ENCODE measurements around the gene WDR74.
"Not testable (repeated sequence)": the region's sequence is repeated elsewhere in the genome, so short reads cannot be mapped to it uniquely, and the experiment has no call there.

Gene WDR74

GRCh38 chr11:62830904-62831519 is 8.4 kb downstream of the WDR74 start:
- WGBS (ENCODE audit: extremely low coverage, insufficient coverage, low lambda C conversion rate) = no CpG with 5 or more reads among the region's 33 CpGs
- H3K36me3 ChIP-seq (ENCODE audit: control insufficient read depth, insufficient read depth, low read length) = peaks cover 8% of the 10 kb centered on the region
- peaks cover 13% of the 10 kb centered on the region for H3K79me2 ChIP-seq (ENCODE audit: control insufficient read depth, insufficient read depth, low read length)

GRCh38 chr11:62828130-62828529 is 11.3 kb downstream of the WDR74 start:
- H3K23ac ChIP-seq (ENCODE audit: low read length); H3K27me3 ChIP-seq (ENCODE audit: insufficient read depth, low read length, poor library complexity); H3K79me1 ChIP-seq (ENCODE audit: low read length); H3K4me3 ChIP-seq (ENCODE audit: low read length); DNase-seq; H2BK5ac ChIP-seq (ENCODE audit: low read length); H2BK120ac ChIP-seq (ENCODE audit: low read depth, low read length); H3K4ac ChIP-seq (ENCODE audit: low read depth, low read length); H3K9ac ChIP-seq (ENCODE audit: low read length); H2AK5ac ChIP-seq (ENCODE audit: low read length); H3K4me2 ChIP-seq (ENCODE audit: low read length); H3K27ac ChIP-seq (ENCODE audit: low read depth, low read length); H3K36me3 ChIP-seq (ENCODE audit: control insufficient read depth, insufficient read depth, low read length); H2BK15ac ChIP-seq (replicated peaks; ENCODE audit: low read depth); H3K56ac ChIP-seq (ENCODE audit: low read length); H3K4me1 ChIP-seq (ENCODE audit: control insufficient read depth, low read depth, low read length); H4K8ac ChIP-seq (ENCODE audit: low read depth, low read length); H4K5ac ChIP-seq (ENCODE audit: low read length); H3K18ac ChIP-seq (ENCODE audit: low read length): not testable (repeated sequence)
- H3K79me2 ChIP-seq (ENCODE audit: control insufficient read depth, insufficient read depth, low read length) = peaks cover 11% of the 10 kb centered on the region
- no CpG with 5 or more reads among the region's 8 CpGs for WGBS (ENCODE audit: extremely low coverage, insufficient coverage, low lambda C conversion rate)

More at GRCh38 chr11:62830904-62831519, 8.4 kb downstream of the WDR74 start:
- Histone ChIP-seq H2AK5ac (ENCODE audit: low read length) (no peak overlapping the region), H3K18ac (ENCODE audit: low read length) (peak overlapping the region; percentile 91), H2BK120ac (ENCODE audit: low read depth, low read length) (no peak overlapping the region), H3K4ac (ENCODE audit: low read depth, low read length) (no peak overlapping the region), H4K5ac (ENCODE audit: low read length) (no peak overlapping the region), H2BK5ac (ENCODE audit: low read length) (peak overlapping the region; percentile 80), H3K27ac (ENCODE audit: low read depth, low read length) (peak overlapping the region; percentile 92), H4K8ac (ENCODE audit: low read depth, low read length) (no peak overlapping the region), H3K79me1 (ENCODE audit: low read length) (peaks cover 13% of the 10 kb centered on the region), H3K4me2 (ENCODE audit: low read length) (peak overlapping the region; percentile 90), H3K23ac (ENCODE audit: low read length) (no peak overlapping the region), H3K9ac (ENCODE audit: low read length) (peak overlapping the region; percentile 90), H3K4me1 (ENCODE audit: control insufficient read depth, low read depth, low read length) (no peaks in the 10 kb centered on the region), H3K27me3 (ENCODE audit: insufficient read depth, low read length, poor library complexity) (no peaks in the 10 kb centered on the region), H2BK15ac (replicated peaks; ENCODE audit: low read depth) (no peak overlapping the region), H3K4me3 (ENCODE audit: low read length) (peak overlapping the region; percentile 90), H3K56ac (ENCODE audit: low read length) (peak overlapping the region; percentile 95)
- DNase-seq = peak; percentile 87

- H4K5ac ChIP-seq (ENCODE audit: low read length) = no peak overlapping the region
- H2BK15ac ChIP-seq (replicated peaks; ENCODE audit: low read depth) = no peak overlapping the region
- H2AK5ac ChIP-seq (ENCODE audit: low read length) = no peak overlapping the region
- H3K18ac ChIP-seq (ENCODE audit: low read length) = no peak overlapping the region
- no peak overlapping the region for H3K4ac ChIP-seq (ENCODE audit: low read depth, low read length)
- no peak for DNase-seq
- H3K4me3 ChIP-seq (ENCODE audit: low read length) = no peak overlapping the region
- H3K79me1 ChIP-seq (ENCODE audit: low read length) = peaks cover 2% of the 10 kb centered on the region
- H4K8ac ChIP-seq (ENCODE audit: low read depth, low read length) = no peak overlapping the region
- no CpG with 5 or more reads among the region's 3 CpGs for WGBS (ENCODE audit: extremely low coverage, insufficient coverage, low lambda C conversion rate)
- no peaks in the 10 kb centered on the region for H3K79me2 ChIP-seq (ENCODE audit: control insufficient read depth, insufficient read depth, low read length)
- peaks cover 10% of the 10 kb centered on the region for H3K36me3 ChIP-seq (ENCODE audit: control insufficient read depth, insufficient read depth, low read length)
- H3K27me3 ChIP-seq (ENCODE audit: insufficient read depth, low read length, poor library complexity) = no peaks in the 10 kb centered on the region
- H2BK5ac ChIP-seq (ENCODE audit: low read length) = no peak overlapping the region
- no peak overlapping the region for H3K9ac ChIP-seq (ENCODE audit: low read length)
- H3K23ac ChIP-seq (ENCODE audit: low read length) = no peak overlapping the region
- H3K56ac ChIP-seq (ENCODE audit: low read length) = no peak overlapping the region
- no peak overlapping the region for H2BK120ac ChIP-seq (ENCODE audit: low read depth, low read length)
- no peaks in the 10 kb centered on the region for H3K4me1 ChIP-seq (ENCODE audit: control insufficient read depth, low read depth, low read length)
- H3K4me2 ChIP-seq (ENCODE audit: low read length) = no peak overlapping the region
- no peak overlapping the region for H3K27ac ChIP-seq (ENCODE audit: low read depth, low read length)
These were observed 15.7 kb downstream of the WDR74 start for GRCh38 chr11:62823677-62824076.

GRCh38 chr11:62817129-62817528 is 22.3 kb downstream of the WDR74 start:
- Histone ChIP-seq H2BK5ac (ENCODE audit: low read length) (no peak overlapping the region), H4K8ac (ENCODE audit: low read depth, low read length) (no peak overlapping the region), H3K79me2 (ENCODE audit: control insufficient read depth, insufficient read depth, low read length) (no peaks in the 10 kb centered on the region), H2BK15ac (replicated peaks; ENCODE audit: low read depth) (no peak overlapping the region), H3K79me1 (ENCODE audit: low read length) (no peaks in the 10 kb centered on the region), H3K36me3 (ENCODE audit: control insufficient read depth, insufficient read depth, low read length) (no peaks in the 10 kb centered on the region), H3K4me3 (ENCODE audit: low read length) (no peak overlapping the region), H4K5ac (ENCODE audit: low read length) (no peak overlapping the region), H3K23ac (ENCODE audit: low read length) (no peak overlapping the region), H3K56ac (ENCODE audit: low read length) (no peak overlapping the region), H3K27me3 (ENCODE audit: insufficient read depth, low read length, poor library complexity) (no peaks in the 10 kb centered on the region), H3K27ac (ENCODE audit: low read depth, low read length) (no peak overlapping the region), H3K4ac (ENCODE audit: low read depth, low read length) (no peak overlapping the region), H3K9ac (ENCODE audit: low read length) (no peak overlapping the region), H3K4me1 (ENCODE audit: control insufficient read depth, low read depth, low read length) (no peaks in the 10 kb centered on the region), H2BK120ac (ENCODE audit: low read depth, low read length) (no peak overlapping the region), H2AK5ac (ENCODE audit: low read length) (no peak overlapping the region), H3K18ac (ENCODE audit: low read length) (no peak overlapping the region), H3K4me2 (ENCODE audit: low read length) (no peak overlapping the region)
- no CpG with 5 or more reads among the region's 4 CpGs for WGBS (ENCODE audit: extremely low coverage, insufficient coverage, low lambda C conversion rate)
- no peak for DNase-seq

GRCh38 chr11:62816557-62816956 is 22.8 kb downstream of the WDR74 start:
- Histone ChIP-seq H3K4me1 (ENCODE audit: control insufficient read depth, low read depth, low read length) (no peaks in the 10 kb centered on the region), H3K56ac (ENCODE audit: low read length) (no peak overlapping the region), H2BK120ac (ENCODE audit: low read depth, low read length) (no peak overlapping the region), H3K27me3 (ENCODE audit: insufficient read depth, low read length, poor library complexity) (no peaks in the 10 kb centered on the region), H3K27ac (ENCODE audit: low read depth, low read length) (no peak overlapping the region), H3K79me1 (ENCODE audit: low read length) (no peaks in the 10 kb centered on the region), H2BK5ac (ENCODE audit: low read length) (no peak overlapping the region), H3K36me3 (ENCODE audit: control insufficient read depth, insufficient read depth, low read length) (no peaks in the 10 kb centered on the region), H3K23ac (ENCODE audit: low read length) (no peak overlapping the region), H3K79me2 (ENCODE audit: control insufficient read depth, insufficient read depth, low read length) (no peaks in the 10 kb centered on the region), H3K4me2 (ENCODE audit: low read length) (no peak overlapping the region), H3K4me3 (ENCODE audit: low read length) (no peak overlapping the region), H3K18ac (ENCODE audit: low read length) (no peak overlapping the region), H3K4ac (ENCODE audit: low read depth, low read length) (no peak overlapping the region), H3K9ac (ENCODE audit: low read length) (no peak overlapping the region), H4K8ac (ENCODE audit: low read depth, low read length) (no peak overlapping the region), H4K5ac (ENCODE audit: low read length) (no peak overlapping the region), H2AK5ac (ENCODE audit: low read length) (no peak overlapping the region), H2BK15ac (replicated peaks; ENCODE audit: low read depth) (no peak overlapping the region)
- no CpG with 5 or more reads among the region's 8 CpGs for WGBS (ENCODE audit: extremely low coverage, insufficient coverage, low lambda C conversion rate)
- DNase-seq = no peak

GRCh38 chr11:62811659-62812058 is 27.7 kb downstream of the WDR74 start:
- no peak for DNase-seq
- Histone ChIP-seq H3K4me2 (ENCODE audit: low read length) (no peak overlapping the region), H3K4me1 (ENCODE audit: control insufficient read depth, low read depth, low read length) (no peaks in the 10 kb centered on the region), H2BK15ac (replicated peaks; ENCODE audit: low read depth) (no peak overlapping the region), H3K4ac (ENCODE audit: low read depth, low read length) (no peak overlapping the region), H2BK5ac (ENCODE audit: low read length) (no peak overlapping the region), H3K9ac (ENCODE audit: low read length) (no peak overlapping the region), H3K79me2 (ENCODE audit: control insufficient read depth, insufficient read depth, low read length) (no peaks in the 10 kb centered on the region), H3K36me3 (ENCODE audit: control insufficient read depth, insufficient read depth, low read length) (no peaks in the 10 kb centered on the region), H3K27me3 (ENCODE audit: insufficient read depth, low read length, poor library complexity) (no peaks in the 10 kb centered on the region), H3K4me3 (ENCODE audit: low read length) (no peak overlapping the region), H2BK120ac (ENCODE audit: low read depth, low read length) (no peak overlapping the region), H3K23ac (ENCODE audit: low read length) (no peak overlapping the region), H3K79me1 (ENCODE audit: low read length) (no peaks in the 10 kb centered on the region), H3K27ac (ENCODE audit: low read depth, low read length) (no peak overlapping the region), H4K8ac (ENCODE audit: low read depth, low read length) (no peak overlapping the region), H3K18ac (ENCODE audit: low read length) (no peak overlapping the region), H4K5ac (ENCODE audit: low read length) (no peak overlapping the region), H3K56ac (ENCODE audit: low read length) (no peak overlapping the region), H2AK5ac (ENCODE audit: low read length) (no peak overlapping the region)
- WGBS (ENCODE audit: extremely low coverage, insufficient coverage, low lambda C conversion rate) = no CpG with 5 or more reads among the region's 2 CpGs
